ENCODE results near the gene TINAG.

The TINAG gene

DNA sequence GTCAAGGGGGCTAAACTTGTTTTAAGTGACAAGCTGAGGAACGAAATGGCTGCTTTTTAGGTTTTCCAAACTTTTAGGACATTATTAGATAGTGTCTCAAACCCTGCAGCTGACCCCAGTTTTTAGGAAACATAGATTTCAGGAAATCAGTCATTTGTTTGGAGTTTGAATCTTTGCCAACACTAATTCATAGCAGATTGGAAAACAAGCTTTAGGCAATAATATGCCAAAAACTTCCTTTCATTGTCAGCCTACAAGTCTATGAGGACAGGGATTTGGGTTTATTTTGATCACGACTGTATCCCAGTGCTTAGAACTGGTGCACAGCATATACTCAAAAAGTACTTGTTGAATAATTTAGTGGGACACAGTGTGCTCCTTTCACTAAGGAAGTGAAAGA, 123.2 kb downstream of the TINAG start:
- DNase-seq = no peak
